Small intestine (tissue), 7 donors: Measurements from ENCODE around the gene CISTR. TPM values are rescaled to one million over a fixed set of nuclear protein-coding genes. Genes with fewer than 3 reads are reported as not detected.
A peak's percentile ranks its signal among the peaks of the same experiment; 100 is the strongest.
"Not testable (repeated sequence)": the region's sequence is repeated elsewhere in the genome, so short reads cannot be mapped to it uniquely, and the experiment has no call there.

ENCODE experiments used
- DNase-seq, 2 donors: peaks; one replicate each; pipeline versions ENCODE4 v3.0.0 to v3.0.0-alpha.2; 2013
- FAIRE-seq: peaks from 2 replicates; lab custom pipeline; 2012; peaks lifted over from hg19 to GRCh38; lab: Jason Lieb, UNC
- H3K27ac ChIP-seq, 3 donors: one replicate each; pipeline ENCODE4 v1.5.1; 2013; ENCODE audit warnings: low read length in 2 of 3, mild to moderate bottlenecking in 2 of 3, control low read depth in 1 of 3, inconsistent platforms in 1 of 3, low read depth in 1 of 3, moderate library complexity in 1 of 3
- H3K27me3 ChIP-seq, 3 donors: one replicate each; pipeline ENCODE4 v1.6.1; 2013; ENCODE audit warnings: low read length in 3 of 3, inconsistent platforms in 1 of 3; ENCODE audit not compliant: control insufficient read depth in 3 of 3, insufficient read depth in 3 of 3
- H3K36me3 ChIP-seq, 3 donors: one replicate each; pipeline ENCODE4 v1.6.1; 2013; ENCODE audit warnings: low read length in 3 of 3, inconsistent platforms in 1 of 3, low read depth in 1 of 3, mild to moderate bottlenecking in 1 of 3, moderate library complexity in 1 of 3; ENCODE audit not compliant: control insufficient read depth in 3 of 3, insufficient read depth in 2 of 3
- H3K4me1 ChIP-seq, 3 donors: one replicate each; pipeline ENCODE4 v1.6.1; 2013; ENCODE audit warnings: low read length in 2 of 3, inconsistent platforms in 1 of 3, low read depth in 1 of 3, mild to moderate bottlenecking in 1 of 3, moderate library complexity in 1 of 3; ENCODE audit not compliant: control insufficient read depth in 3 of 3, insufficient read depth in 2 of 3
- H3K4me3 ChIP-seq, 3 donors: one replicate each; pipeline ENCODE4 v1.5.1; 2013; ENCODE audit warnings: low read length in 3 of 3, control low read depth in 1 of 3, inconsistent platforms in 1 of 3, low read depth in 1 of 3, mild to moderate bottlenecking in 1 of 3, moderate library complexity in 1 of 3
- H3K9me3 ChIP-seq, 2 donors: one replicate each; pipeline ENCODE4 v1.6.1; 2013; ENCODE audit warnings: low read depth in 1 of 2, low read length in 1 of 2; ENCODE audit not compliant: control insufficient read depth in 2 of 2, insufficient read depth in 1 of 2
- WGBS, 3 donors: extraction: QIAGEN DNeasy Blood & Tissue Kit; methylation state at CpG; one replicate each; pipeline ENCODE4 v1.1.7; 2013; 5-methylcytosine and 5-hydroxymethylcytosine counted together
- polyA plus RNA-seq, 4 donors: library from polyadenylated mRNA; stranded (reverse) in 3 of 4; unstranded in 1 of 4; fragments of 200-250 nt in 3 of 4; fragments of 120-200 nt in 1 of 4; gene quantifications; one replicate each; pipeline versions ENCODE4 v1.2.1 to v1.2.3, GENCODE V29; 2013
- donor health status: healthy with polysubstance abuse.
- donor health status: control.
- donor health status: control.
- donor health status: Bipolar disorder and iron deficiency.
- donor health status: healthy.

Gene CISTR
- polyA plus RNA-seq, 4 donors, result not detected

- DNase-seq (no peak), FAIRE-seq (no peak)
- no peak overlapping the region for H3K4me3 ChIP-seq
- peaks cover 0 to 56% (median 6%) of the 10 kb centered on the region in 3 donors for H3K27me3 ChIP-seq
- WGBS, 3 donors, result 56 to 70% (median 67%) methylated on average over 2 of the region's 2 CpGs
- no peak overlapping the region for H3K27ac ChIP-seq
- no peaks in the 10 kb centered on the region for H3K36me3 ChIP-seq
- H3K9me3 ChIP-seq, result no peaks in the 10 kb centered on the region
- no peaks in the 10 kb centered on the region for H3K4me1 ChIP-seq
Observed at GRCh38 chr12:53785161-53785560, 33.4 kb upstream of the CISTR start.

DNA sequence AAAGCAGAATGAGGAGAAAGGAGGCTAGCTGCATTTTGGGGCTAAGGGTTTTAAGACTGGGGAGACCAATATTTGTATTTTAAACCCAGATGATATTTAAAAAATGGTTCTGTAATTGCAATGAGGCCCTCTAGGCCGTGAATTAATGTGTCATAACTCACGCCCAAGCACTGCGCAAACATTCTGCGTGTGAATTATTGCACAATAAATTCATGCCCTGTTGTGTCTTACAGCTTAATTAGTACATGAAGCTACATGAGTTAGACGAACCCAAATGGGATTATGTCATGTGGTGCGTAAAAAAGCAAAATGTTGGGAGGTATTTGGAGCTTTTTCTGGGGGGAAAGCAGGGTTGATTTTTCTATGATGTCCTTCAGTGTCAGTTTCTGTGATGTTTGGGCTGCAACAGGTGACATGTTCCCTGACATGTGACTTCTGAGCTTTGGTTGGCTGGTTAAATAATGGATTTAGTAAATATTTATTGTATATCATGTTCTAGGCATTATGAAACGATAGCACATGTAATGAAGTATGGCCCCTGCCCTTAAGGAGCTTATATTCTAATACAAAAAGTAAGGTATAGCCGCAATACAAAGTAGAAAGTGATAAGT, 30.4 kb upstream of the CISTR start:
- no peak overlapping the region for H3K27ac ChIP-seq
- no peaks in the 10 kb centered on the region for H3K4me1 ChIP-seq
- peaks cover 0 to 61% (median 9%) of the 10 kb centered on the region in 3 donors for H3K27me3 ChIP-seq
- DNase-seq (no peak), FAIRE-seq (no peak)
- no peak overlapping the region for H3K4me3 ChIP-seq
- H3K9me3 ChIP-seq, result no peaks in the 10 kb centered on the region
- 35 to 70% (median 43%) methylated on average over 8 of the region's 8 CpGs for WGBS, 3 donors
- H3K36me3 ChIP-seq, result no peaks in the 10 kb centered on the region

DNA sequence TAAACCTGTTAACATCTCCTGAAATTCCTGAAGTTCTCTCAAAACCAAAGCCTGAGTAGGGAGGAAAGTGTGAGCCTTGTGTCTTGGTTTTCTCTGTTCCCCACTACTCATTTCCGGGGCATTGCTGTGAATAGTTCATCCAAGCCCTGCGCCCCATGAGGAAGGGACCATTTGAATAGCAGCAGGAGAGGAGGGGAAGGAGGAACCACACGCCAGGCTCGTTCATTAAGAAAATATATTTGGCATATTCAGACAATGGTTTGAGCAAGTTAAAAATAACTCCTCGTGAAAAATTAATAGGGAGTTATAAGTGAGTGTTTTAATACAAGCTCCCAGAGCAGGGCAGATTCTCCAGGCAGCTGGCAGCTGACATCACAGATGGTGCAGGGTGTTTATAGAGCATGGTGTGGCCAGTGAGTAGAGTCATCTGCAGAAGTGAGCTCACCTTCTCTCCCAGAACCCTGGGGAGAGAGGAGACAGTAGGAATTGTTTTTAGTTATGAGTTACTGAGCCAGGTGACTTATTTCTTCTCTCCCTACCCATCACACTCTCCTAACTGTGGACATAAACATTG, 29.5 kb upstream of the CISTR start:
- FAIRE-seq (no peak), DNase-seq (no peak)
- Histone ChIP-seq H3K9me3 (no peaks in the 10 kb centered on the region), H3K27me3 (peaks cover 0 to 68% (median 9%) of the 10 kb centered on the region in 3 donors), H3K4me3 (no peak overlapping the region), H3K36me3 (no peaks in the 10 kb centered on the region), H3K4me1 (no peaks in the 10 kb centered on the region), H3K27ac (no peak overlapping the region)
- WGBS, 3 donors, result 28 to 38% (median 34%) methylated on average over 5 of the region's 5 CpGs

GRCh38 chr12:53780323-53780722, 28.5 kb upstream of the CISTR start:
- Histone ChIP-seq H3K27me3 (peaks cover 0 to 70% (median 9%) of the 10 kb centered on the region in 3 donors), H3K4me3 (no peak overlapping the region), H3K9me3 (no peaks in the 10 kb centered on the region), H3K27ac (no peak overlapping the region), H3K36me3 (no peaks in the 10 kb centered on the region), H3K4me1 (no peaks in the 10 kb centered on the region)
- 33 to 70% (median 54%) methylated on average over 3 of the region's 3 CpGs for WGBS, 3 donors
- FAIRE-seq, result no peak
- no peak for DNase-seq

DNA sequence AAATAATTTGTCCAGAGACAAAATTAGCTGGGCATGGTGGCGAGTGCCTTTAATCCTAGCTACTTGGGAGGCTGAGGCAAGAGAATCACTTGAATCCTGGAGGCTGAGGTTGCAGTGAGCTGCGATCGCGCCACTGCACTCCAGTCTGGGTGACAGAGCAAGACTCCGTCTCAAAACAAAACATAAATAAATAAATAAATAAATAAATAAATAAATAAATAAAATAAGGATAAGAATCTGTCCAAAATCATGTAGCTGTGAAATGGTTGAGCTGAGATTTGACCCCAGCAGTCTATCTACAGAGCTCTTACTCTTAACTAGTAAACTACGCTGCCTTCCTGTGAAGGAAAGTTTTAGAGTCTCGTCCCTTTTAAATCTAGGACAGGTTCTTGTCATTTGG, 27.9 kb upstream of the CISTR start:
- WGBS, 3 donors, result 88 to 93% (median 92%) methylated on average over 7 of the region's 7 CpGs

GRCh38 chr12:53777936-53778644, 26.3 kb upstream of the CISTR start:
- 18 to 57% (median 38%) methylated on average over 4 of the region's 4 CpGs for WGBS, 3 donors
- H3K27me3 ChIP-seq, result peaks cover 0 to 55% (median 9%) of the 10 kb centered on the region in 3 donors
- no peaks in the 10 kb centered on the region for H3K9me3 ChIP-seq
- peak; percentile 14 to 53 for DNase-seq
- no peak overlapping the region for H3K4me3 ChIP-seq
- no peak overlapping the region for H3K27ac ChIP-seq
- no peaks in the 10 kb centered on the region for H3K4me1 ChIP-seq
- FAIRE-seq, result no peak
- H3K36me3 ChIP-seq, result no peaks in the 10 kb centered on the region

More for the DNA sequence above, 27.9 kb upstream of the CISTR start:
- not testable (repeated sequence) for FAIRE-seq, H3K4me1 ChIP-seq, H3K27ac ChIP-seq, H3K9me3 ChIP-seq, DNase-seq, H3K36me3 ChIP-seq, H3K4me3 ChIP-seq
- peaks cover 0 to 65% (median 9%) of the 10 kb centered on the region in 3 donors for H3K27me3 ChIP-seq

- H3K27ac ChIP-seq, result no peak overlapping the region
- peaks cover 0 to 54% (median 7%) of the 10 kb centered on the region in 3 donors for H3K27me3 ChIP-seq
- DNase-seq (no peak), FAIRE-seq (no peak)
- H3K36me3 ChIP-seq, result no peaks in the 10 kb centered on the region
- H3K4me1 ChIP-seq, result no peaks in the 10 kb centered on the region
- H3K9me3 ChIP-seq, result no peaks in the 10 kb centered on the region
- 32 to 58% (median 52%) methylated on average over 2 of the region's 2 CpGs for WGBS, 3 donors
- no peak overlapping the region for H3K4me3 ChIP-seq
Observed at GRCh38 chr12:53777412-53777811, 25.6 kb upstream of the CISTR start.

GRCh38 chr12:53776872-53777271, 25.1 kb upstream of the CISTR start:
- Histone ChIP-seq H3K27ac (no peak overlapping the region), H3K9me3 (no peaks in the 10 kb centered on the region), H3K4me3 (no peak overlapping the region), H3K4me1 (no peaks in the 10 kb centered on the region), H3K27me3 (peaks cover 0 to 51% (median 7%) of the 10 kb centered on the region in 3 donors), H3K36me3 (no peaks in the 10 kb centered on the region)
- no peak for FAIRE-seq
- whole genome bisulfite sequencing, 3 donors, result 26 to 74% (median 70%) methylated on average over 1 of the region's 1 CpG
- DNase-seq, result no peak
